Breast epithelium (tissue), 4 donors: ENCODE data around the gene CKLF. TPM values are rescaled to one million over a fixed set of nuclear protein-coding genes. Genes with fewer than 3 reads are reported as not detected.

Experiments used
- DNase-seq, 2 donors: peaks; one replicate each; pipeline ENCODE4 v3.0.0-alpha.2; 2019; ENCODE audit warnings: low spot score in 2 of 2
- H3K27ac ChIP-seq, 2 donors: fragments of 200-600 bp; sonication (generic) in 1 of 2; one replicate each; pipeline ENCODE4 v1.5.1; 2016 to 2019; ENCODE audit warnings: mild to moderate bottlenecking in 1 of 2
- H3K27me3 ChIP-seq, 2 donors: fragments of 200-600 bp; sonication (generic) in 1 of 2; one replicate each; pipeline versions ENCODE4 v1.5.1 to v1.6.0; 2017 to 2019; ENCODE audit warnings: control low read depth in 1 of 2, mild to moderate bottlenecking in 1 of 2
- H3K36me3 ChIP-seq: fragments of 200-600 bp; one replicate; pipeline ENCODE4 v1.5.1; 2019
- H3K4me1 ChIP-seq, 2 donors: fragments of 200-600 bp; sonication (generic); one replicate each; pipeline ENCODE4 v1.5.1; 2016 to 2019; ENCODE audit warnings: control low read depth in 1 of 2
- H3K4me3 ChIP-seq, 3 donors: fragments of 200-600 bp; sonication (generic); 1 replicate in 2 of 3; 2 replicates in 1 of 3; pipeline ENCODE4 v1.5.1; 2016 to 2019; ENCODE audit warnings: mild to moderate bottlenecking in 3 of 3, moderate library complexity in 2 of 3
- H3K9me3 ChIP-seq, 2 donors: fragments of 200-600 bp; sonication (generic) in 1 of 2; one replicate each; pipeline ENCODE4 v1.5.1; 2016 to 2019; ENCODE audit warnings: control low read depth in 1 of 2
- POLR2A ChIP-seq: fragments of 450-650 bp; IDR thresholded peaks from one replicate; pipeline ENCODE4 v1.6.1; 2016; ENCODE audit warnings: antibody characterized with exemption, mild to moderate bottlenecking, moderate library complexity
- POLR2AphosphoS5 ChIP-seq, 3 donors: sonication (generic); formaldehyde crosslinking; IDR thresholded peaks; one replicate each; pipeline ENCODE4 v1.6.1; 2017; ENCODE audit warnings: antibody characterized with exemption in 3 of 3
- intact Hi-C: fragments of 100-400 bp; cut with DNase I; formaldehyde crosslinking; loops from one replicate; pipeline ENCODE4 v1.15.1; 2023; ENCODE audit warnings: low total_unique reads
- total RNA-seq, 3 donors: library from RNA; depleted of rRNA; stranded (reverse); fragments of >200 nt; gene quantifications; one replicate each; pipeline ENCODE4 v1.1.0, GENCODE V29; 2016
- TF ChIP-seq, protein P1 (sequence below), 3 donors: fragments of 450-650 bp; IDR thresholded peaks; one replicate each; pipeline ENCODE4 v1.5.1; 2016 to 2017; ENCODE audit warnings: antibody characterized with exemption in 3 of 3, mild to moderate bottlenecking in 3 of 3, moderate library complexity in 3 of 3

Gene CKLF
- total RNA-seq, 3 donors from 2014 or later: 36.6 to 62.6 (median 44.9) TPM

DNA sequence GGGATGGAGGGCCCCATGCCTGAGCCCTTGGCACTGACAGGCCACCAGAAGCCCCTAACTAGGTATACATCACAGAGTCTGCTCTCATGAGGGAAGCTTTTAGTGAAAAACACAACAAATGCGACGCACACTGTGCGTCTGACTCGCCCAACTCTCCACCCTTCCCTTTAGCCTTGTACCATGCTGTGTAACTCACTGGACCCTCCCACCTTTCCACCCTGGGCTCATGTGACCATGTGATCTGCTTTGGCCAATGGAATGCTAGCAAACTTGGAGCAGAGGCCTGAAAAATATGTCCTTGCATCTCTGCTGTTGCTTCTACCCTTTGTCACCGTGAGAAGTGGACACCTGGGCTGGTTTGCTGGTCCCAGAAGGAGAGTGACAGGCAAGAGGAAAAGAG lies 24.1 kb upstream of the CKLF start:
- Histone ChIP-seq H3K4me3 (no peak overlapping the region), H3K4me1 (no peaks in the 10 kb centered on the region), H3K36me3 (peaks cover 7% of the 10 kb centered on the region), H3K9me3 (no peaks in the 10 kb centered on the region), H3K27ac (no peak overlapping the region), H3K27me3 (no peaks in the 10 kb centered on the region)
- no peak for TF ChIP-seq POLR2AphosphoS5 (IDR thresholded peaks at IDR 0.05)
- no peak for TF ChIP-seq POLR2A
- TF ChIP-seq, protein P1, sequence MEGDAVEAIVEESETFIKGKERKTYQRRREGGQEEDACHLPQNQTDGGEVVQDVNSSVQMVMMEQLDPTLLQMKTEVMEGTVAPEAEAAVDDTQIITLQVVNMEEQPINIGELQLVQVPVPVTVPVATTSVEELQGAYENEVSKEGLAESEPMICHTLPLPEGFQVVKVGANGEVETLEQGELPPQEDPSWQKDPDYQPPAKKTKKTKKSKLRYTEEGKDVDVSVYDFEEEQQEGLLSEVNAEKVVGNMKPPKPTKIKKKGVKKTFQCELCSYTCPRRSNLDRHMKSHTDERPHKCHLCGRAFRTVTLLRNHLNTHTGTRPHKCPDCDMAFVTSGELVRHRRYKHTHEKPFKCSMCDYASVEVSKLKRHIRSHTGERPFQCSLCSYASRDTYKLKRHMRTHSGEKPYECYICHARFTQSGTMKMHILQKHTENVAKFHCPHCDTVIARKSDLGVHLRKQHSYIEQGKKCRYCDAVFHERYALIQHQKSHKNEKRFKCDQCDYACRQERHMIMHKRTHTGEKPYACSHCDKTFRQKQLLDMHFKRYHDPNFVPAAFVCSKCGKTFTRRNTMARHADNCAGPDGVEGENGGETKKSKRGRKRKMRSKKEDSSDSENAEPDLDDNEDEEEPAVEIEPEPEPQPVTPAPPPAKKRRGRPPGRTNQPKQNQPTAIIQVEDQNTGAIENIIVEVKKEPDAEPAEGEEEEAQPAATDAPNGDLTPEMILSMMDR (IDR thresholded peaks at IDR 0.05): no peak
- intact Hi-C loops: no loop called here
- no peak for DNase-seq

DNA sequence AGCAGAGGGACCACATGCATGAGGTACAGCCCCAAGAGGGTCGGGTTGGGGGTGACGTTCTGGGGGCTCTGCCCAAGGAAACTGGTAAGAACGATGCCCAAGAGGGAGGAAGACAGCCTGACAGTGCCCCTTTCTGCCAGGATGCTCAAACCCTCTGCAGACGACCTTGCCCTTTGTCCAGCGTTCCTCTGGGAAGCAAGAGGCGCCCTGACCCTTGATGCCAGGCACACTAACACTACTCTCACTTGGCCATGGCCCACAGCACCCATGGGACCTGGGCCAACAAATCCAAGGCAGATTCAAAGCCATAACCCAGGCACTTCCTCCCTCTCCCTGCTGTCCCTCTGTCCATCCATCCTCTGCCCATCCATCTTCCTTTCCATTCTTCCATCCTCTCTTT lies 22.9 kb upstream of the CKLF start:
- TF ChIP-seq, protein P1 (IDR thresholded peaks at IDR 0.05): no peak
- TF ChIP-seq POLR2AphosphoS5 (IDR thresholded peaks at IDR 0.05) (no peak), POLR2A (no peak)
- intact Hi-C loops: no loop called here
- DNase-seq: no peak
- Histone ChIP-seq H3K27me3 (no peaks in the 10 kb centered on the region), H3K36me3 (peaks cover 7% of the 10 kb centered on the region), H3K27ac (no peak overlapping the region), H3K4me1 (no peaks in the 10 kb centered on the region), H3K9me3 (no peaks in the 10 kb centered on the region), H3K4me3 (no peak overlapping the region)

DNA sequence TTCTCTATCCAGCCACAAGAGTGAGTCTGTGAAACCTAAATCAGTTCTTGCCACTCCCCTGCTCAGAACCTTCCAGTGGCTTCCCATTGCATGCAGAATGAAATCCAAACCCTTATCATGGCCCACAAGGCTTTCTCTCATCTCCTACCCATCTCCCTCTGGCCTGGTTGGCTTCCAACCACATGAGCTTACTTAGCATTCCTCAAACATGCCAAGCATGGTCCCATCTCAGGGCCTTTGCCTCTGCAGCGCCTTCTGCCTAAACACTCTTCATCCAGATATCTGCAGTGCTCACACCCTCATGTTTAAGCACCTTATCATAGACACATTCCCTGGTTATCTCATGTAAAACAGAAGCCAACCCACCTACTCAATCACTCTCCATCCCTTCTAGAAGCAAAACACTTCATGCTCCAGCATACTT lies 18.0 kb upstream of the CKLF start:
- H3K36me3 ChIP-seq: peaks cover 7% of the 10 kb centered on the region
- intact Hi-C loops: no loop called here

DNA sequence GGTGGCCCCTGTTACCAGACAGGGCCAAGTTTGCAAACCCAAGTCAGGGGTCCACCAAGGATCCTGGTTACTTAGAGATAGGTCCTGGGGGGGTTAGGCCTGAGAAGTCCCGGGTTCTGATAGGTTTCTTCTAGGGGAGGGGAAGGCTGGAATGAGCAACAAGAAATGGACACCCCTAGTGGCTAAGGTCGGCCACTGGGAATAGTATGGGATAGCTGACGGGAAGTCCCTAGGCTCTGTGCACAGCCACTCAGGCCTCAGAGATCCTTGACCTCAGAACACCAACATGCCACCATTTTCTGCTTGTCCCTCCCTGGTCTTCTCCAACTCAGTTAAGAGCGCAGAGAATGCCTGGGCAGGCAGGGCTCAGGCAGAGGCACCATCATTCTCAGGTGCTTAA lies 15.9 kb upstream of the CKLF start:
- H3K27ac ChIP-seq: no peak overlapping the region
- intact Hi-C loops: no loop called here
- no peak for TF ChIP-seq POLR2AphosphoS5 (IDR thresholded peaks at IDR 0.05)
- no peak for TF ChIP-seq POLR2A
- TF ChIP-seq, protein P1 (IDR thresholded peaks at IDR 0.05): no peak
- H3K4me3 ChIP-seq: no peak overlapping the region
- H3K36me3 ChIP-seq: peaks cover 2% of the 10 kb centered on the region
- no peaks in the 10 kb centered on the region for H3K4me1 ChIP-seq
- no peaks in the 10 kb centered on the region for H3K27me3 ChIP-seq
- DNase-seq: no peak
- H3K9me3 ChIP-seq: no peaks in the 10 kb centered on the region

More for the DNA sequence above, 18.0 kb upstream of the CKLF start:
- Histone ChIP-seq H3K9me3 (no peaks in the 10 kb centered on the region), H3K4me1 (no peaks in the 10 kb centered on the region), H3K4me3 (no peak overlapping the region), H3K27ac (no peak overlapping the region), H3K27me3 (no peaks in the 10 kb centered on the region)
- DNase-seq: no peak
- TF ChIP-seq, protein P1 (IDR thresholded peaks at IDR 0.05): no peak
- TF ChIP-seq POLR2AphosphoS5 (IDR thresholded peaks at IDR 0.05) (no peak), POLR2A (no peak)

DNA sequence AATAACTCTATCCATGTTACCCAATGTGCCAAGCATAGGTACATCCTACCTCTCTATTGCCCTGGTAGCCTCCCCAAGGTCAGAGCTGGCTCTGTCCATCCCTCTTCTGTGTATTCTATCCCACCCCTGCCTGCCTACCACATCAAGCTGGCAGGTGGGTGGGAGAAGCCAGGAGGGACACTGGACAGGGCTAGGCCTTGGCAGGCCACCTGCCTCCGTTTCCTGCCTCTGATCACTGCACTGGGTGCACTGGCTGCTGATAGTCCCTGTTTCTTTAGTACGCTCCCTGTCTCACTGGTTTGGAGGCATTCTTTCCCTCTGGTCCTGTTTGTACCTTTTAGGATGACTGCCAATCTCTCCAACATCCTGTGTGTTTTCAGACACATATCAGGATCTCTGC lies 15.1 kb upstream of the CKLF start:
- Histone ChIP-seq H3K4me3 (no peak overlapping the region), H3K36me3 (no peaks in the 10 kb centered on the region), H3K9me3 (no peaks in the 10 kb centered on the region), H3K27ac (no peak overlapping the region), H3K4me1 (no peaks in the 10 kb centered on the region), H3K27me3 (no peaks in the 10 kb centered on the region)
- TF ChIP-seq POLR2A (no peak), POLR2AphosphoS5 (IDR thresholded peaks at IDR 0.05) (no peak)
- TF ChIP-seq, protein P1 (IDR thresholded peaks at IDR 0.05): no peak
- intact Hi-C loops: no loop called here
- no peak for DNase-seq
